Immature natural killer cell (primary cell): ENCODE data around the gene KLF6. TPM values are rescaled to one million over a fixed set of nuclear protein-coding genes. Genes with fewer than 3 reads are reported as not detected.
"Not testable (repeated sequence)": the region's sequence is repeated elsewhere in the genome, so short reads cannot be mapped to it uniquely, and the experiment has no call there.

ENCODE experiments used
- DNase-seq, 3 donors: peaks; one replicate each; pipeline ENCODE4 v3.0.0; 2022; ENCODE audit warnings: mixed read lengths in 1 of 3
- H3K27ac Mint-ChIP-seq, 6 donors: one replicate each; pipeline ENCODE4 v1.8.0; 2020; ENCODE audit warnings: mixed read lengths in 6 of 6, mild to moderate bottlenecking in 5 of 6, inconsistent platforms in 4 of 6, moderate library complexity in 3 of 6
- H3K27me3 Mint-ChIP-seq, 3 donors: one replicate each; pipeline ENCODE4 v1.8.0; 2020 to 2021; ENCODE audit warnings: low read depth in 3 of 3, mild to moderate bottlenecking in 3 of 3, mixed read lengths in 3 of 3, moderate library complexity in 3 of 3, inconsistent platforms in 1 of 3
- H3K36me3 Mint-ChIP-seq, 3 donors: one replicate each; pipeline ENCODE4 v1.8.0; 2020; ENCODE audit warnings: mixed read lengths in 3 of 3, inconsistent platforms in 2 of 3, mild to moderate bottlenecking in 2 of 3
- H3K4me1 Mint-ChIP-seq, 2 donors: one replicate each; pipeline ENCODE4 v1.8.0; 2020; ENCODE audit warnings: inconsistent platforms in 2 of 2, mild to moderate bottlenecking in 2 of 2, mixed read lengths in 2 of 2, moderate library complexity in 1 of 2
- H3K4me3 Mint-ChIP-seq, 5 donors: one replicate each; pipeline ENCODE4 v1.8.0; 2020; ENCODE audit warnings: mild to moderate bottlenecking in 5 of 5, mixed read lengths in 5 of 5, inconsistent platforms in 3 of 5, moderate library complexity in 3 of 5
- H3K9me3 Mint-ChIP-seq, 6 donors: one replicate each; pipeline ENCODE4 v1.8.0; 2020; ENCODE audit warnings: mild to moderate bottlenecking in 6 of 6, mixed read lengths in 6 of 6, inconsistent platforms in 4 of 6, moderate library complexity in 3 of 6
- polyA plus RNA-seq, 3 donors: library from polyadenylated mRNA; unstranded; fragments of 300-500 nt; fragmentation: Illumina TruSeq; gene quantifications; one replicate each; pipeline ENCODE4 v1.2.3, GENCODE V29; 2021

The KLF6 gene
- polyA plus RNA-seq, 3 donors from 2014 or later, result 343 to 423 (median 353) TPM

- Mint-ChIP-seq H3K27me3 (peaks cover 0 to 12% (median 4%) of the 10 kb centered on the region in 3 donors), H3K9me3 (no peaks in the 10 kb centered on the region), H3K27ac (no peak overlapping the region), H3K4me1 (no peaks in the 10 kb centered on the region), H3K36me3 (no peaks in the 10 kb centered on the region), H3K4me3 (no peak overlapping the region)
- DNase-seq, result no peak
These were observed 37.0 kb downstream of the KLF6 start for GRCh38 chr10:3747984-3748383.

- Mint-ChIP-seq H3K9me3 (no peaks in the 10 kb centered on the region), H3K27me3 (peaks cover 0 to 12% (median 4%) of the 10 kb centered on the region in 3 donors), H3K36me3 (no peaks in the 10 kb centered on the region), H3K27ac (no peak overlapping the region), H3K4me3 (no peak overlapping the region), H3K4me1 (no peaks in the 10 kb centered on the region)
- DNase-seq, result no peak
These were observed 37.6 kb downstream of the KLF6 start for GRCh38 chr10:3747248-3747960.

DNA sequence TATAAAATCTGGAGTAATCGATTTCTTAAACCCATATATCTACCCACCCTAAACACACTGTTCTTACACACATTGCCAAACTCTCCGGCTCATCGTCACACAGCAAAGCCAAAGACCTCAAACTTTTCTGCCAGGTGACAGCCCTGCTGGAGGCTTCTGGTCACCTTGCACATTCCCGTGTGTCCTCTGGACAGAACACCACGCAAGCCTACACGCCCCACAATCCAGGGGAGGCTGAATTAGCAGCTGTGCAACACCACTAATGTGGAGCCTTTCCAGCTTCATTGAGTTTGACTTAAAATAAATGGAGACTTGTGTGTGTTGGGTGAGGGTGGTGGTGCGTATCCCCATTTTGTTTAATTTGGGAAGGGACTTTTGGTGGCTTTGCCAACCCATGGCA is 38.4 kb downstream of the KLF6 start:
- Mint-ChIP-seq H3K4me1 (no peaks in the 10 kb centered on the region), H3K9me3 (no peaks in the 10 kb centered on the region), H3K27ac (no peak overlapping the region), H3K36me3 (no peaks in the 10 kb centered on the region), H3K27me3 (peaks cover 0 to 12% (median 4%) of the 10 kb centered on the region in 3 donors), H3K4me3 (no peak overlapping the region)
- no peak for DNase-seq

- Mint-ChIP-seq H3K36me3 (no peaks in the 10 kb centered on the region), H3K4me1 (peaks cover under 1 to 2% of the 10 kb centered on the region in 2 donors), H3K9me3 (no peaks in the 10 kb centered on the region), H3K27me3 (peaks cover 1 to 12% (median 4%) of the 10 kb centered on the region in 3 donors), H3K27ac (no peak overlapping the region), H3K4me3 (no peak overlapping the region)
- no peak for DNase-seq
These were observed 39.5 kb downstream of the KLF6 start for GRCh38 chr10:3745521-3745920.

- Mint-ChIP-seq H3K9me3 (no peaks in the 10 kb centered on the region), H3K27me3 (peaks cover 0 to 4% (median 1%) of the 10 kb centered on the region in 3 donors), H3K36me3 (no peaks in the 10 kb centered on the region), H3K27ac (peak overlapping the region in 4 of 6 donors; percentile 16 to 98 (median 86)), H3K4me3 (peak overlapping the region in 3 of 5 donors; percentile 55 to 94 (median 55)), H3K4me1 (peaks cover 11 to 16% of the 10 kb centered on the region in 2 donors)
- peak in 1 of 3 donors; percentile 34 for DNase-seq
These were observed 43.1 kb downstream of the KLF6 start for GRCh38 chr10:3741688-3742461.

DNA sequence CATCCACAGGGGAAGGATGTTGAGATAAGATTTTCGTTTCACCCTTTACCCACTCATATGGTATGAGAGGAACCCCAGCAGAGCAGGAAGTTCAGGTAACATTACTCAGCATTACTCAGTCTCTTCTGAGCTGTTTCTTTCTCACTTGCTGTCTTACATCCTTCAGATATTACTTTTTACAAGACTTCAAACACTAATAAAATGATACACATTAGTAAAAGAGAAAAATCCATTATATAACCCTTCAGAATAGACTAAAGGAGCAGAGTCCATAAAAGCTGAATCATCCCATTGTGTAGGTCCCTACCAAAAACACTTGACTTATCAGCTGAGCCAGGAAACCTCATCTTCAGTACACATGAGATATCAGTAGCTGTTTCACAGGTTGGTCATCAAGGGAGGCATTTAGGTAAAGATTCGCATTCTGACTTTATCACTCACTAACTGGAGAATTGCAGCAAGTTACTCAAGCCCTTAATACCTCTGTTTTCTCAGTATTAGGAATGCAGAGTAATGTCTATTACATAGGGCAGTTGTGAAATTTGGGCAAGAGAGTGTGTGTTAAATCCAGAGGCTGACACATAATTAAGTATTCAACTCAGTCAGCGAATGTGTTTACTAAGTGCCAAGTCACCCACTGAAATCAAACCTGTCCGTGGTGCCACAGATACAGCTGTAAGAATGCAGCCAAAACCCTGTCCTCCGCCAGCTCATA is 44.7 kb downstream of the KLF6 start:
- Mint-ChIP-seq H3K36me3 (no peaks in the 10 kb centered on the region), H3K27me3 (peaks cover 0 to 5% (median 1%) of the 10 kb centered on the region in 3 donors), H3K4me1 (peaks cover 11 to 16% of the 10 kb centered on the region in 2 donors), H3K9me3 (no peaks in the 10 kb centered on the region), H3K27ac (peak overlapping the region in 2 of 6 donors; percentile 34 to 70), H3K4me3 (peak overlapping the region in 2 of 5 donors; percentile 0 to 26)
- no peak for DNase-seq

DNA sequence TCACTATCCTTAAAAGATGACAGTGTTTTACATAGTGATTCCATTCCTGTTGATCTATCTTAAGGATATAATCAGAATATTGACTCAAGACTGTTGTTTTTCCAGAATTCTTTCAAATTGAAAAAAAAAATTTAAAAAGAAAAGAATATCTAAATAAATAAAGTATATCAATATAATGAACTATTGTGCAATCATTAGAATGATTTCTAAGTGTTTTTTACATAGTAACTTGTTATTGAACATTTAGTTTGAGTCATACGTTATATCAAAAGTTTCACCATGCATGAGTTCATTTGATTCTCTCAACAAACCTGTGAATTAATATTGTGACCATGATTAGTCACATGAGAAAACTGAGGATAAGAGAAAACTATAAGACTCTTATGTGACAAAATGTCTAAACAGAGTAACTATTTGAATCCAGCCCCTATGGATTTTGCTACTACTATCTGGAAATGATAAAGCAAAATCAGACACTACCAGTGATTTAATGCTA is 46.1 kb downstream of the KLF6 start:
- H3K4me3 Mint-ChIP-seq, result no peak overlapping the region

GRCh38 chr10:3737864-3738263 is 47.1 kb downstream of the KLF6 start:
- no peak for DNase-seq
- H3K4me1 Mint-ChIP-seq, result peaks cover 11 to 16% of the 10 kb centered on the region in 2 donors
- peak overlapping the region in 1 of 5 donors; percentile 12 for H3K4me3 Mint-ChIP-seq
- peaks cover 0 to 2% (median 1%) of the 10 kb centered on the region in 3 donors for H3K27me3 Mint-ChIP-seq
- H3K27ac Mint-ChIP-seq, result no peak overlapping the region
- H3K36me3 Mint-ChIP-seq, result no peaks in the 10 kb centered on the region
- no peaks in the 10 kb centered on the region for H3K9me3 Mint-ChIP-seq

More for the DNA sequence above, 46.1 kb downstream of the KLF6 start:
- Mint-ChIP-seq H3K36me3 (no peaks in the 10 kb centered on the region), H3K4me1 (peaks cover 11 to 16% of the 10 kb centered on the region in 2 donors), H3K27me3 (peaks cover 0 to 2% (median 1%) of the 10 kb centered on the region in 3 donors), H3K27ac (peak overlapping the region in 2 of 6 donors; percentile 3 to 40), H3K9me3 (no peaks in the 10 kb centered on the region)
- no peak for DNase-seq

DNA sequence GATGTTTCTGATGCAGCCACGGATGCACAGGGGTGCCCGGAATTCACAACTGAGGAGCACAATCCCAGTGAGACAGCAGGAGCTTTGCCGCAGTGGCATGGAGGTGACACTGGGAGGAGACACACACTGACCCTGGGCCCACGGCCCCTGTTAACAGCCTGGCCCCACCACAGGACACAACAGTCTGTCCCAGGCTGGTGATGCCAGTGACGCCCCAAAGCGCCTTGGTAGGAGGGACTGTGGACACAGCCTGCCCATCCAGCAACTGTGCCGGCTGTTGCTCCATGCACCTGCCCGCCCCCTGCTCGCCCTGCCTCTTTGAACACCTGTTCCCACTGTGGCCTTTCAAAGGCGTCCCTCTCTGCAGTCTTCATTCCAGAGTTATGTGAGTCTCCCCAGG is 49.8 kb downstream of the KLF6 start:
- Mint-ChIP-seq H3K9me3 (no peaks in the 10 kb centered on the region), H3K36me3 (no peaks in the 10 kb centered on the region), H3K27me3 (peaks cover 0 to 2% (median 0%) of the 10 kb centered on the region in 3 donors), H3K4me3 (no peak overlapping the region), H3K4me1 (peaks cover 7 to 10% of the 10 kb centered on the region in 2 donors), H3K27ac (no peak overlapping the region)
- DNase-seq, result no peak

- no peak overlapping the region for H3K4me3 Mint-ChIP-seq
- no peaks in the 10 kb centered on the region for H3K9me3 Mint-ChIP-seq
- peaks cover 0 to 2% (median 0%) of the 10 kb centered on the region in 3 donors for H3K27me3 Mint-ChIP-seq
- H3K36me3 Mint-ChIP-seq, result peaks cover 0 to 4% (median 0%) of the 10 kb centered on the region in 3 donors
- H3K4me1 Mint-ChIP-seq, result peaks cover 2% of the 10 kb centered on the region in 2 donors
- DNase-seq, result no peak
- H3K27ac Mint-ChIP-seq, result no peak overlapping the region
These were observed 50.9 kb downstream of the KLF6 start for GRCh38 chr10:3734111-3734510.

DNA sequence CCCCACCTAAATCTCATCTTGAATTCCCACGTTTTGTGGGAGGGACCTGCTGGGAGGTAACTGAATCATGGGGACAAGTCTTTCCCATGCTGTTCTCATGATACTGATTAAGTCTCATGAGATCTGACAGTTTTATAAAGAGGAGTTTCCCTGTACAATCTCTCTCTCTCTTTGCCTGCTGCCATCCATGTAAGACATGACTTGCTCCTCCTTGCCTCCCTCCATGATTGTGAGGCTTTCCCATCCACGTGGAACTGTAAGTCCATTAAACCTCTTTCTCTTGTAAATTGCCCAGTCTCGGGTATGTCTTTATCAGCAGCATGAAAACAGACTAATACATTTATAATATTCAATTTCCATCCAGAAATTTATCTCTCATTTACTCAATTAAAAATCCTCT is 52.8 kb downstream of the KLF6 start:
- not testable (repeated sequence) for H3K9me3 Mint-ChIP-seq, H3K27ac Mint-ChIP-seq, H3K27me3 Mint-ChIP-seq, H3K36me3 Mint-ChIP-seq, DNase-seq, H3K4me1 Mint-ChIP-seq, H3K4me3 Mint-ChIP-seq

- Mint-ChIP-seq H3K4me3 (no peak overlapping the region), H3K27me3 (peaks cover 0 to 6% (median 2%) of the 10 kb centered on the region in 3 donors), H3K27ac (no peak overlapping the region), H3K4me1 (no peaks in the 10 kb centered on the region), H3K36me3 (peaks cover 0 to 5% (median 4%) of the 10 kb centered on the region in 3 donors), H3K9me3 (no peaks in the 10 kb centered on the region)
- DNase-seq, result no peak
These were observed 55.5 kb downstream of the KLF6 start for GRCh38 chr10:3729397-3729976.

DNA sequence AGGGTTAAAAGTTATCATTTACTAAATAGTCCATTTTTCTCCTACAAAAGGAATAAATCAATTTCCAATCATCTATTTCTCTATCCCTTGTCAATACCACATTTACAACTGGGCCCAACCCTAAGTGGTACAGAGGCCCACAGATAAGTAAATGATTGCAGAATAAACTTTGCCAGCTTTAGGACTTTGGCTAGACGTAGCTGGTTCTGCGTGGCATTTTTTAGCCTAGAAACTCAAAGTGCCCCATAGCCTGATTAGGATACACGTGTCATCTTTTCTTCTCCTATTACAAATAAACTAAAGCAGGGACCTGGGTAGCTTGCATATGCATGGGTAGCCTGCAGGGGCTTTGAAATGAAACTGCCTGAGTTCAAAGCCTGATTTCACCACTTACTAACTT is 56.4 kb downstream of the KLF6 start:
- Mint-ChIP-seq H3K4me3 (no peak overlapping the region), H3K9me3 (no peaks in the 10 kb centered on the region), H3K27me3 (peaks cover 0 to 6% (median 2%) of the 10 kb centered on the region in 3 donors), H3K27ac (no peak overlapping the region), H3K4me1 (no peaks in the 10 kb centered on the region), H3K36me3 (peaks cover 0 to 5% (median 4%) of the 10 kb centered on the region in 3 donors)
- DNase-seq, result no peak
